ENCODE data around the gene PIGW. TPM values are rescaled to one million over a fixed set of nuclear protein-coding genes. Genes with fewer than 3 reads are reported as not detected.

The PIGW gene
- total and polyA plus RNA-seq, 12 donors: 1.7 to 14.6 (median 4.6) TPM

DNA sequence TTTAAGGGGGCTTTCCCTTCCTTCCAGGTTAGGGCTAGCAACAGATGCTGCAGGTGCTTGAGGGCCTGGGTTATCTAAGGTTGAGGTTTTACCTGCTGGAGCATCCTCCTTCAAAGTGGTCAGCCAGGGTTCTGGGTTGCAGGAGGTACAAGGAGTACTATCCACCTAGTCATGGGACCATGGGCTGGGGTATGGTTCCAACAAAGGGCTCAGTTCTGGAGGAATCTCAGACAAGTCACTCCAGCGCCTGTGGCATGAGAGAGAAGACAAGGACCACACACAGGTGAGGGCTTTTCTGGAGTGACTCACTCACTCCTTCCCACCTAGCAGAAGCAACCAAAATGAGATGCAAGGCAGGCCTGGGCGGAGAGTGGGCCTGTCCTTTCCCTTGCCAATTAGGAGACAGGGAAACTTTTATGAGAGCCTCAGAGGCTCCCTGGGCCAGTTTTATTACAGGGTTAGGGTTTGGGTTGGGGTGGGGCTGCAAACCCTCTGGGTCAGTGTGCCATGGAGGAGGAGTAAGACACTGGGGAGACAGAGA, 2.3 kb upstream of the PIGW start:
- intact Hi-C loops (cut with DNase I): no loop called here
- no peak for TF ChIP-seq POLR2A (IDR thresholded peaks at IDR 0.05)
- TF ChIP-seq, protein P1, sequence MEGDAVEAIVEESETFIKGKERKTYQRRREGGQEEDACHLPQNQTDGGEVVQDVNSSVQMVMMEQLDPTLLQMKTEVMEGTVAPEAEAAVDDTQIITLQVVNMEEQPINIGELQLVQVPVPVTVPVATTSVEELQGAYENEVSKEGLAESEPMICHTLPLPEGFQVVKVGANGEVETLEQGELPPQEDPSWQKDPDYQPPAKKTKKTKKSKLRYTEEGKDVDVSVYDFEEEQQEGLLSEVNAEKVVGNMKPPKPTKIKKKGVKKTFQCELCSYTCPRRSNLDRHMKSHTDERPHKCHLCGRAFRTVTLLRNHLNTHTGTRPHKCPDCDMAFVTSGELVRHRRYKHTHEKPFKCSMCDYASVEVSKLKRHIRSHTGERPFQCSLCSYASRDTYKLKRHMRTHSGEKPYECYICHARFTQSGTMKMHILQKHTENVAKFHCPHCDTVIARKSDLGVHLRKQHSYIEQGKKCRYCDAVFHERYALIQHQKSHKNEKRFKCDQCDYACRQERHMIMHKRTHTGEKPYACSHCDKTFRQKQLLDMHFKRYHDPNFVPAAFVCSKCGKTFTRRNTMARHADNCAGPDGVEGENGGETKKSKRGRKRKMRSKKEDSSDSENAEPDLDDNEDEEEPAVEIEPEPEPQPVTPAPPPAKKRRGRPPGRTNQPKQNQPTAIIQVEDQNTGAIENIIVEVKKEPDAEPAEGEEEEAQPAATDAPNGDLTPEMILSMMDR (IDR thresholded peaks at IDR 0.05): no peak
- peaks cover 0 to 21% of the 10 kb centered on the region in 2 donors for H3K36me3 ChIP-seq (replicated peaks in 1 of 2)

DNA sequence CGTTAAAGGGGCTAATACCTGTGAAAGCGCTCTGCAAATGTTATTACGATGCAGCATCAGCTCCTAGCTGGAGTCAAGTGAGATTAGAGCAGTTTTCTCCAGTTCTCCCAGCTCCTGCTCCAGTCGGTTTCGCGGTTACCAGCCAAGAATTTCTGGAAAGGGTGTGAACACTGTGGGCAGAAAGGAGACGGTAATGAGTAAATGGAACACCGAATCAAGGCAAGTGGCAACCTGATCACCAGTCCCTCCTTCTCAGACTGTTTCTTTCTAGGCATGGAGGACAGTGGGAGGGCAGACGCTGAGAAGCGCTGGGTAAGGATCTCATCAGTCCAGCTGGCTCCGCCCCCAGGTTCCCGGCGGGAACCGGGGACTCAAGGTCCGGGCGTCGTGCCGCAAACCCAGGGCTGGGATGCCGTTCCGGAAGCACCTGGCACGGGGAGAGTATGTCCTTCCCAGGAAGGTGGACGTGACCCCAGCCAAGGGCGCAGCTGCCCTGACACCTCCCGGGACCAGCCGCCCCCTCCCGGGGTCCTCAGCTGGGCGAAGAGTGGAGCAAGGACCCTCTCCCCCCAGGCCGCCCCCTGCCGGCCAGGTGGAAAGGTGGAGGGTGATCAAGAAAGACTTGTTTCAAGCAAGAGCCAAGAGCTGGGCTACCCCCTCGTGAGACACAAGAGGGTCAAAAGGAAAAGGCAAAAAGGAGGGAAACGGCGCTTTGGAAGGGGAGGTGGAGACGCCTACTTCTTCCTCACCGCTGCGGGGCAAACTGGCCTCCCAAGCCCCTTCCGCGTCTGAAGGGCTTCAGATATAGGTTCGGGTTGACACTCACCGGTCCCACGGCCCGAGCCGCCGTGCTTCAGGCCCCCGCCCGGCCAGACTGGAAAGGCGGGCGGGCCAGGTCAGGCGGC, 600 bp upstream of the PIGW start:
- peak overlapping the region; percentile 58 to 89 (median 73) for H3K4me3 ChIP-seq
- intact Hi-C loops (cut with DNase I): no loop called here
- H3K9me3 ChIP-seq (replicated peaks in 1 of 3): no peaks in the 10 kb centered on the region
- H3K36me3 ChIP-seq (replicated peaks in 1 of 2): peaks cover 0 to 20% of the 10 kb centered on the region in 2 donors
- H3K27me3 ChIP-seq: no peaks in the 10 kb centered on the region
- peak in 1 of 2 donors; percentile 2 for TF ChIP-seq POLR2A (IDR thresholded peaks at IDR 0.05)
- TF ChIP-seq, protein P1 (IDR thresholded peaks at IDR 0.05): peak in 5 of 6 experiments; percentile 14 to 57 (median 40)
- H3K27ac ChIP-seq: peak overlapping the region; percentile 83 to 97 (median 94)
- H3K4me1 ChIP-seq (replicated peaks in 1 of 2): peaks cover 7 to 13% of the 10 kb centered on the region in 2 donors
- WGBS, 4 donors: 6 to 14% (median 9%) methylated on average over 22 to 48 of the region's 48 CpGs
- DNase-seq: peak; percentile 70 to 87 (median 79)

More for the DNA sequence above, 2.3 kb upstream of the PIGW start:
- Histone ChIP-seq H3K27ac (no peak overlapping the region), H3K9me3 (replicated peaks in 1 of 3) (no peaks in the 10 kb centered on the region), H3K4me1 (replicated peaks in 1 of 2) (peaks cover 7 to 13% of the 10 kb centered on the region in 2 donors), H3K4me3 (no peak overlapping the region), H3K27me3 (no peaks in the 10 kb centered on the region)
- WGBS, 4 donors: 80 to 100% (median 92%) methylated on average over 1 to 2 of the region's 2 CpGs
- peak in 1 of 7 donors; percentile 16 for DNase-seq

DNA sequence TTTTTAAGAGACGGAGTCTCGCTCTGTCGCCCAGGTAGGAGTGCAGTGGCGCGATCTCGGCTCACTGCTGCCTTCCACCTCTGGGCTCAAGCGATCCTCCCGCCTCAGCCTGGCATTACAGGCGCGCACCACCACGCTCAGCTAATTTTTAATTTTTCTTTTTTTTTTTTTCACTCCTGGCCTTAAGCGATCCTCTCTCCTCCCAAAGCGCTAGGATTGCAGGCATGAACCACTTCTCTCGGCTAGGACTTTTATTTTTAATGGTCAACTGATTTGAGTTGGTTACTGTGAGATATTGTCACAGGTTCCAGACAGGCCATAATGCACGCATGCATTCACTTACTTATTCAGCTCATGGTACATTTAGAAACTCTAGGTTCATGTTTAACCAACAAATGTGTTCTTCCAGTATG, 888 bp downstream of the PIGW start:
- WGBS, 4 donors: 11 to 12% (median 11%) methylated on average over 15 of the region's 15 CpGs
- Histone ChIP-seq H3K4me1 (replicated peaks in 1 of 2) (peaks cover 7 to 13% of the 10 kb centered on the region in 2 donors), H3K27me3 (no peaks in the 10 kb centered on the region), H3K4me3 (peak overlapping the region; percentile 19 to 89 (median 73)), H3K9me3 (replicated peaks in 1 of 3) (no peaks in the 10 kb centered on the region), H3K36me3 (replicated peaks in 1 of 2) (peaks cover 0 to 20% of the 10 kb centered on the region in 2 donors), H3K27ac (peak overlapping the region; percentile 83 to 97 (median 94))
- no peak for DNase-seq
- intact Hi-C loops (cut with DNase I): no loop called here
- TF ChIP-seq, protein P1 (IDR thresholded peaks at IDR 0.05): peak in 2 of 6 experiments; percentile 42 to 43
- TF ChIP-seq POLR2A (IDR thresholded peaks at IDR 0.05): no peak

DNA sequence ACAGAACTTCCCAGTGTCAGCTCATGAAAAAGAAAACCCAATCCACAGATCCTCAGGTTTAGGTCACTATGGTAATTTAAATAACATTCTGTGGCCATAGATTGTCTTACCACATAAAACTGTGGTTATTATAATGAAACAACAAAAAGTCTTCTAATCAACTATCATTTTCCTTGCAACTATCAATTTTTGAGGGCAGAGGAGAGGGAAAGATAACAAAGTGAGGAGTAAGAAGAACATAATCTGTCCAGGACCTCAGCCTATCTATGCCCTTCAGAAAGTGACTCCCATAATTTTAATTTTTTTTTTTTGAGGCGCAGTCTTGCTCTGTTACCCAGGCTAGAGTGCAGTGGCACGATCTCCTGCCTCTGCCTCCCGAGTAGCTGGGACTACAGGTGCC, 5.9 kb downstream of the PIGW start:
- WGBS, 4 donors: 87 to 100% (median 96%) methylated on average over 3 of the region's 3 CpGs
- Histone ChIP-seq H3K27ac (no peak overlapping the region), H3K9me3 (replicated peaks in 1 of 3) (no peaks in the 10 kb centered on the region), H3K27me3 (no peaks in the 10 kb centered on the region), H3K4me3 (no peak overlapping the region), H3K36me3 (replicated peaks in 1 of 2) (peaks cover 0 to 7% of the 10 kb centered on the region in 2 donors), H3K4me1 (replicated peaks in 1 of 2) (peaks cover 12 to 13% of the 10 kb centered on the region in 2 donors)
- intact Hi-C loops (cut with DNase I): no loop called here
- no peak for DNase-seq
- TF ChIP-seq, protein P1 (IDR thresholded peaks at IDR 0.05): no peak
- TF ChIP-seq POLR2A (IDR thresholded peaks at IDR 0.05): no peak
